Activated naive CD8-positive, alpha-beta T cell (primary cell): ENCODE data around the gene MPV17L2.
A peak's percentile ranks its signal among the peaks of the same experiment; 100 is the strongest.
"Not testable (repeated sequence)": the region's sequence is repeated elsewhere in the genome, so short reads cannot be mapped to it uniquely, and the experiment has no call there.

Experiments used
- H3K27ac Mint-ChIP-seq: one replicate; pipeline ENCODE4 v1.8.0; 2021; ENCODE audit warnings: mixed read lengths
- H3K27me3 Mint-ChIP-seq: one replicate; pipeline ENCODE4 v1.8.0; 2021; ENCODE audit warnings: mixed read lengths
- H3K36me3 Mint-ChIP-seq: one replicate; pipeline ENCODE4 v1.8.0; 2021; ENCODE audit warnings: mixed read lengths
- H3K4me1 Mint-ChIP-seq: one replicate; pipeline ENCODE4 v1.8.0; 2021; ENCODE audit warnings: low read depth, mixed read lengths
- H3K4me3 Mint-ChIP-seq: one replicate; pipeline ENCODE4 v1.8.0; 2021; ENCODE audit warnings: mild to moderate bottlenecking, mixed read lengths
- H3K9me3 Mint-ChIP-seq: one replicate; pipeline ENCODE4 v1.8.0; 2021; ENCODE audit warnings: low read depth, mixed read lengths

MPV17L2 gene

GRCh38 chr19:18156841-18157464 lies 36.1 kb upstream of the MPV17L2 start:
- H3K9me3 Mint-ChIP-seq: no peaks in the 10 kb centered on the region
- no peak overlapping the region for H3K27ac Mint-ChIP-seq
- H3K27me3 Mint-ChIP-seq: no peaks in the 10 kb centered on the region
- peaks cover 2% of the 10 kb centered on the region for H3K36me3 Mint-ChIP-seq
- H3K4me1 Mint-ChIP-seq: peaks cover 25% of the 10 kb centered on the region
- H3K4me3 Mint-ChIP-seq: no peak overlapping the region

DNA sequence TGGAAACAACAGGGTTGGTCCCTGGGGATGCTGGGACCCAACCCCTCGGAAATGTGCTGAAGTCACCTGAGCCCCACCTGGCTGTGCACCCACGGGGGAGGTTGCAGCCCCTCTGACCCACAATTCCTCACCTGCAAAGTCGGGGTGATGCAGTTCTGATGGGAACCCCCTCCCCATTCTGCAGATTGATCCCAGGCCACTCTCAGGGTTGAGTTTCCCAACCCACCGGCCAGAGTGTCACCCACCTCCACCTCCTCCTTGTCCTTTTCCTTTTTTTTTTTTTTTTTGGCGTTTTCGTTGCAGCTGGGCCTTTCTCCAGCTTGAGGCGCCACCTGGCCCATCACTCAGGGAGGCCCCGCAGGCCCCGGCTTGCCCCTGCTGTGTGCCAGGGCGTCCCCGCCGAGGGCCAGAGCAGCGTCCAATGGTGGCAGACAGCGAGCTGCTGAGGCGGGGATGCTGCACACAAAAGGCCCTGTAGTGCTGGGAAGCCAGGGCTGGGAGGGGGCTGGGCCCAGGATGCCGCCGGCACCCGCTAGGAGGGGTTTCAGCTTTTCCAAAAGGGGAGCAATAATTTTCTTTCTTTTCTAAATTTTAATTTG lies 35.5 kb upstream of the MPV17L2 start:
- Mint-ChIP-seq H3K27me3 (no peaks in the 10 kb centered on the region), H3K9me3 (no peaks in the 10 kb centered on the region), H3K36me3 (peaks cover 2% of the 10 kb centered on the region), H3K27ac (no peak overlapping the region), H3K4me1 (peaks cover 21% of the 10 kb centered on the region), H3K4me3 (no peak overlapping the region)

GRCh38 chr19:18158467-18158866 lies 34.6 kb upstream of the MPV17L2 start:
- Mint-ChIP-seq H3K9me3 (no peaks in the 10 kb centered on the region), H3K27me3 (no peaks in the 10 kb centered on the region), H3K36me3 (peaks cover 2% of the 10 kb centered on the region), H3K4me1 (peaks cover 21% of the 10 kb centered on the region), H3K4me3 (no peak overlapping the region), H3K27ac (no peak overlapping the region)

DNA sequence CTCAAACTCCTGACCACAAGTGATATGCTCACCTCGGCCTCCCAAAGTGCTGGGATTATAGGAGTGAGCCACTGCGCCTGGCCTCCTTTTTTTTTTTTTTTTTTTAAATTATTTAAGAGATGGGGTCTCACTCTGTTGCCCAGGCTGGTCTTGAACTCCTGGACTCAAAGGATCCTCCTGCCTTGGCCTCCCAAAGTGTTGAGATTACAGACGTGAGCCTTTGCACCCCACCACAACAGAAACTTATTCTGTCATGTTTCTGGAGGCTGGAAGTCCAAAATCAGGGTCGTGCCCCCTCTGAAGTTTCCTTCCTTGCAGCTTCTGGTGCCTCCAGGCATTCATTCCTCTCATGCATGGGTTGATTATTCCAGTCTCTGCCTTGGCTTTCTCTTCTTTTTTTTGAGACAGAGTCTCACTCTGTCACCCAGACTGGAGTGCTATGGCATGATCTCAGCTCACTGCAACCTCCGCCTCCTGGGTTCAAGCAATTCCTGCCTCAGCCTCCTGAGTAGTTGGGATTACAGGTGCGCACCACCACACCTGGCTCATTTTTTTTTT lies 33.9 kb upstream of the MPV17L2 start:
- H3K4me3 Mint-ChIP-seq, H3K36me3 Mint-ChIP-seq, H3K27ac Mint-ChIP-seq, H3K27me3 Mint-ChIP-seq, H3K9me3 Mint-ChIP-seq: not testable (repeated sequence)
- H3K4me1 Mint-ChIP-seq: peaks cover 17% of the 10 kb centered on the region

DNA sequence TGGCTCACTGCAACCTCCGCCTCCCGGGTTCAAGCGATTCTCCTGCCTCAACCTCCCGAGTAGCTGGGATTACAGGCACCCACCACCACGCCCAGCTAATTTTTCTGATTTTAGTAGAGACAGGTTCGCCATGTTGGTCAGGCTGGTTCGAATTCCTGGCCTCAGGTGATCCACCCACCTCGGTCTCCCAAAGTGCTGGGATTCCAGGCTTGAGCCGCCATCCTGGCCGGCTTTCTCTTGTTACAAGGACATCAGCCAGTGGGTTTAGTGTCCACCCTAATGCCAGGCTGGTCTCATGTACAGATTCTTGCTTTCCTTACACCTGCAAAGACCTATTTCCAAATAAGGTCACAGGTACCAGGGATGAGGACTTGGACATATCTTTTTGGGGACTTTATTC lies 33.2 kb upstream of the MPV17L2 start:
- Mint-ChIP-seq H3K9me3 (no peaks in the 10 kb centered on the region), H3K27me3 (no peaks in the 10 kb centered on the region), H3K27ac (no peak overlapping the region), H3K36me3 (peaks cover 2% of the 10 kb centered on the region), H3K4me3 (peak overlapping the region; percentile 74), H3K4me1 (peaks cover 12% of the 10 kb centered on the region)

DNA sequence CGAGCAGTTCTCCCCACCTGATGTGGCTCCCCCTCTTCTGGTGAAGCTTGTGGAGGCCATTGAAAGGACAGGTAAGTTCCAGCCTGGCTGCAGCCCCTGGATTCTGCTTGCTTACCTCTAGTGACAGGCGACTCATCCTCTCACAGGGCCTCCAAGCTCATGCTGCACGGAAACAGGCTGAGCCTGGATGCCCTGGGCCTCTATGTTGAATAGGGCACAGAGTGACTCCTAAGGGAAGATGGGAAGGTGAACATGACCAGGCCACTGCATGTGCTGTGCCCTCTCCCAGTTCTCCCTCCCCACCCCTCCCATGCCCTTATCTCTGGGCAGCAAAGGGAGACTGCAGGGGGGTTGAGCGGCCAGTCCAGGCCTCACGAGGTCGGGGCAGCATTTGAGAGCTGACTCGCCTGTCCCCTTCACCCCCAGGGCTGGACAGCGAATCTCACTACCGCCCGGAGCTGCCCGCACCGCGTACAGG lies 32.5 kb upstream of the MPV17L2 start:
- peaks cover 12% of the 10 kb centered on the region for H3K4me1 Mint-ChIP-seq
- peak overlapping the region; percentile 77 for H3K27ac Mint-ChIP-seq

DNA sequence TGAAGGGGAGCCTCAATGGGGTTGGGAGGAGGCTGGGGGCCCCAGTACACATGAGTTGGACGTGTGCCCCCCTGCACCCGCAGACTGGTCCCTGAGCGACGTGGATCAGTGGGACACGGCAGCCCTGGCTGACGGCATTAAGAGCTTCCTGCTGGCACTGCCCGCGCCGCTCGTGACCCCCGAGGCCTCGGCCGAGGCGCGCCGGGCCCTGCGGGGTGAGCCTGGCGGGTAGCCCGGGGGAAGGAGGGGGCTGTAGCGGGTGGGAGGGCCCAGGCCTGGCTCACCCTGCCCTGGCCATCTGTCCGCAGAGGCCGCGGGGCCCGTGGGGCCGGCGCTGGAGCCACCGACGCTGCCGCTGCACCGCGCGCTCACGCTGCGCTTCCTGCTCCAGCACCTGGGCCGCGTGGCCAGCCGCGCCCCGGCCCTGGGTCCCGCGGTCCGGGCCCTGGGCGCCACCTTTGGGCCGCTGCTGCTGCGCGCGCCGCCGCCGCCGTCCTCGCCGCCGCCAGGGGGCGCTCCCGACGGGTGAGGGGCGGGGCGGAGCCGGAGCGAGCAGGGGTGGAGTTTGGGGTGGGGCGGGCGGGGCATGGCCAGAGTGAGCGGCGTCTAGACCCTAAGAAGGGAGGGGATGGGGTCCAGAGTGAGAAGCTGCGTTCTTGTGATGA lies 31.9 kb upstream of the MPV17L2 start:
- Mint-ChIP-seq H3K9me3 (no peaks in the 10 kb centered on the region), H3K27ac (no peak overlapping the region), H3K4me1 (peaks cover 12% of the 10 kb centered on the region), H3K36me3 (peaks cover 2% of the 10 kb centered on the region), H3K27me3 (no peaks in the 10 kb centered on the region), H3K4me3 (peak overlapping the region; percentile 74)

More for the DNA sequence above, 32.5 kb upstream of the MPV17L2 start:
- H3K36me3 Mint-ChIP-seq: peaks cover 2% of the 10 kb centered on the region
- no peaks in the 10 kb centered on the region for H3K9me3 Mint-ChIP-seq
- H3K27me3 Mint-ChIP-seq: no peaks in the 10 kb centered on the region
- H3K4me3 Mint-ChIP-seq: peak overlapping the region; percentile 74

DNA sequence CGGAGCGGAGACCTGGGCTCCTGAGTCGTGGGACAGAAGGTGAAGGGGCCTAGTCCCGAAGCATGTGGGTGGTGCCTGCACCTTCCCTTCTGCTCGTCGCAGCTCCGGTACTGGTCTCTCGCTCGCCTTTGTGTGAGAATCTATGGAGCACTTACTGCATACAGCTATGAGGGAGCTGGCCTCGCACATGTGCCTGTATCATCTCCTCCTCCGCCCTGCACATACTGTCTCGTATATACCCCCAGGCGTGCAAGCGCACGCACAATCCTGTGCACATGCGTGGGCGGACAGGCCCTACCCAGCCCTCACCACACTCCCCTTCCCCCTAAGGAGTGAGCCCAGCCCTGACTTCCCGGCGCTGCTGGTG lies 31.4 kb upstream of the MPV17L2 start:
- Mint-ChIP-seq H3K4me1 (peaks cover 9% of the 10 kb centered on the region), H3K4me3 (peak overlapping the region; percentile 20), H3K27ac (no peak overlapping the region), H3K9me3 (no peaks in the 10 kb centered on the region), H3K36me3 (peaks cover 2% of the 10 kb centered on the region), H3K27me3 (no peaks in the 10 kb centered on the region)

GRCh38 chr19:18164072-18164471 lies 28.9 kb upstream of the MPV17L2 start:
- Mint-ChIP-seq H3K4me1 (peaks cover 9% of the 10 kb centered on the region), H3K36me3 (peaks cover 2% of the 10 kb centered on the region), H3K27ac (no peak overlapping the region), H3K9me3 (no peaks in the 10 kb centered on the region), H3K4me3 (no peak overlapping the region), H3K27me3 (no peaks in the 10 kb centered on the region)

DNA sequence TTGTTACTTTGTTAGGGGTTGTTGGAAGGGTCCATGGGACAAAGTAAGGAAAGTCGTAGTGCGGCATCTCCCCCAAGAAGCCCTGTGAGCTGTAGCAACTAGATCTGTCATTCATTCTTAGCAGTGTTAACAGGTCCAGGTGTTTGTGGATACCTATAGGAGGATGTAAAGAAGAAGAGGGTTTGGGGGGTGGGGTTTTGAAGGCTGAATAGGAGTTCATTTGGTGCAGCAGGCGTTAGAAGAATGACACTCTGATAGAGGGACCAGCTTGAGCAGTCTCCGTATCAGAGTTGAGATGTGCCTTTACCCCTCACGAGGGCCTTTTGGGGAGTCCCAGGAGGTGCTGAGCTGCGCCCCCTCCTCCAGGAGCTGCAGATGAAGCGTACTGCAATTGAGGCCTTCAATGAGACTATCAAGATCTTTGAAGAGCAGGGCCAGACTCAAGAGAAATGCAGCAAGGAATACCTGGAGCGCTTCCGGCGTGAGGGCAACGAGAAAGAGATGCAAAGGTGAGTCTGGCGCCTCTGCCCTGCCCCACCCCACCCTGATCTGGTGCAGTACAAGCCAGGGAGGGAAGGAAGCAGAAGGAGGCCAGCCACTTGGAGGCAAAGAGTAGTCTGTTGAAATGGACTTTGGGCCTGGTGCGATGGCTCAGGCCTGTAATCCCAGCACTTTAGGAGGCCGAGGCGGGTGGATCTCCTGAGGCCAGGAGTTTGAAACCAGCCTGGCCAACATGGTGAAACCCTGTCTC lies 27.0 kb upstream of the MPV17L2 start:
- Mint-ChIP-seq H3K4me3 (no peak overlapping the region), H3K4me1 (peaks cover 4% of the 10 kb centered on the region), H3K27me3 (no peaks in the 10 kb centered on the region), H3K9me3 (no peaks in the 10 kb centered on the region), H3K27ac (no peak overlapping the region), H3K36me3 (no peaks in the 10 kb centered on the region)

DNA sequence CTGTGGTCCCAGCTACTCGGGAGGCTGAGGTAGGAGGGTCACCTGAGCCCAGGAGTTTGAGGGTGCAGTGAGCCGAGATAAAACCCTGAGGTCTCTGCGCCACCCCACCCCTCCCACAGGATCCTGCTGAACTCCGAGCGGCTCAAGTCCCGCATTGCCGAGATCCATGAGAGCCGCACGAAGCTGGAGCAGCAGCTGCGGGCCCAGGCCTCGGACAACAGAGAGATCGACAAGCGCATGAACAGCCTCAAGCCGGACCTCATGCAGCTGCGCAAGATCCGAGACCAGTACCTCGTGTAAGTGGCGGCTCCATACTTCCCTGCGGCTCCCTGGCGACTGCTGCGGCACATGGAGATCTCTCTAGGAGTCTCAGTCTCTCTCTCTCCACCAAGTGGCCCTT lies 26.0 kb upstream of the MPV17L2 start:
- Mint-ChIP-seq H3K27me3 (no peaks in the 10 kb centered on the region), H3K4me1 (no peaks in the 10 kb centered on the region), H3K27ac (no peak overlapping the region), H3K36me3 (no peaks in the 10 kb centered on the region), H3K4me3 (no peak overlapping the region), H3K9me3 (no peaks in the 10 kb centered on the region)

- H3K4me3 Mint-ChIP-seq: no peak overlapping the region
- H3K36me3 Mint-ChIP-seq: no peaks in the 10 kb centered on the region
- no peaks in the 10 kb centered on the region for H3K4me1 Mint-ChIP-seq
- no peaks in the 10 kb centered on the region for H3K9me3 Mint-ChIP-seq
- no peak overlapping the region for H3K27ac Mint-ChIP-seq
- no peaks in the 10 kb centered on the region for H3K27me3 Mint-ChIP-seq
These were observed 24.9 kb upstream of the MPV17L2 start for GRCh38 chr19:18167975-18168645.

DNA sequence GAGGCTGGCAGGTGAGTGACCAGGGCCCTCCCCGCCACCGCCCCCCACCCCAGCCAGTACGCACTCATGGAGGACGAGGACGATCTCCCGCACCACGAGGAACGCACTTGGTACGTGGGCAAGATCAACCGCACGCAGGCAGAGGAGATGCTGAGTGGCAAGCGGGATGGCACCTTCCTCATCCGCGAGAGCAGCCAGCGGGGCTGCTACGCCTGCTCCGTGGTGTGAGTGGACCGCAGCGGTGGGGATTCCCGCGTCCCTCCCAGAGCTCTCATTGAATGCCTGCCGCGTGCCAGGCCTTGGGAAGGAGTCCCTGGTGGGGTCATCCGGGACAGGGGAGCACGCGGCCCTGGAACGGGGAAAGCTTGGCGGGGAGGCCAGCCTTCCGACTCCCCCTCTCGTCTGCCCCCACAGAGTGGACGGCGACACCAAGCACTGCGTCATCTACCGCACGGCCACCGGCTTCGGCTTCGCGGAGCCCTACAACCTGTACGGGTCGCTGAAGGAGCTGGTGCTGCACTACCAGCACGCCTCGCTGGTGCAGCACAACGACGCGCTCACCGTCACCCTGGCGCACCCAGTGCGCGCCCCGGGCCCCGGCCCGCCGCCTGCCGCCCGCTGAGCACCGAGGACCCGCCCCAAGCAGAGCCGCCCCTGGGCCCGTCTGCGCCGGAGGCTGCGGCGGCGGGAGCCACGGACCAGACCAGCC lies 24.2 kb upstream of the MPV17L2 start:
- no peak overlapping the region for H3K27ac Mint-ChIP-seq
- H3K4me3 Mint-ChIP-seq: no peak overlapping the region
- no peaks in the 10 kb centered on the region for H3K27me3 Mint-ChIP-seq
- H3K4me1 Mint-ChIP-seq: peaks cover 3% of the 10 kb centered on the region
- no peaks in the 10 kb centered on the region for H3K36me3 Mint-ChIP-seq
- H3K9me3 Mint-ChIP-seq: no peaks in the 10 kb centered on the region

- Mint-ChIP-seq H3K4me3 (no peak overlapping the region), H3K9me3 (no peaks in the 10 kb centered on the region), H3K4me1 (peaks cover 6% of the 10 kb centered on the region), H3K27ac (no peak overlapping the region), H3K27me3 (no peaks in the 10 kb centered on the region), H3K36me3 (no peaks in the 10 kb centered on the region)
These were observed 22.2 kb upstream of the MPV17L2 start for GRCh38 chr19:18170714-18171255.
